ENCODE results near the gene GIGYF1. TPM values are rescaled to one million over a fixed set of nuclear protein-coding genes. Genes with fewer than 3 reads are reported as not detected.

Gene GIGYF1
- polyA plus RNA-seq, 1 donor, result 39.7 TPM

Other genes with a start within 250 kb of the GIGYF1 start
- 2.1 TPM for gene SPACDR, start 230.0 kb downstream of the GIGYF1 start, polyA plus RNA-seq (ENCODE audit: insufficient read length)
- 61.5 TPM for gene TSC22D4, start 215.0 kb downstream of the GIGYF1 start, polyA plus RNA-seq (ENCODE audit: insufficient read length)
- 2.2 TPM for gene NYAP1, start 210.3 kb downstream of the GIGYF1 start, polyA plus RNA-seq (ENCODE audit: insufficient read length)
- gene AGFG2, start 155.0 kb downstream of the GIGYF1 start, polyA plus RNA-seq (ENCODE audit: insufficient read length), result 15.6 TPM
- 3.5 TPM for gene SAP25, start 120.3 kb downstream of the GIGYF1 start, polyA plus RNA-seq (ENCODE audit: insufficient read length)
- gene LRCH4, start 108.1 kb downstream of the GIGYF1 start, polyA plus RNA-seq (ENCODE audit: insufficient read length), result 31.9 TPM
- gene FBXO24, start 107.9 kb downstream of the GIGYF1 start, polyA plus RNA-seq (ENCODE audit: insufficient read length), result 2.3 TPM
- gene PCOLCE, start 91.9 kb downstream of the GIGYF1 start, polyA plus RNA-seq (ENCODE audit: insufficient read length), result 255 TPM
- gene MOSPD3, start 81.7 kb downstream of the GIGYF1 start, polyA plus RNA-seq (ENCODE audit: insufficient read length), result 17.9 TPM
- gene TFR2, start 52.7 kb downstream of the GIGYF1 start, polyA plus RNA-seq (ENCODE audit: insufficient read length), result 1.3 TPM
- gene ACTL6B, start 37.8 kb downstream of the GIGYF1 start, polyA plus RNA-seq (ENCODE audit: insufficient read length), result not detected
- gene GNB2, start 20.5 kb downstream of the GIGYF1 start, polyA plus RNA-seq (ENCODE audit: insufficient read length), result 159 TPM
- 21.4 TPM for gene POP7, start 11.9 kb upstream of the GIGYF1 start, polyA plus RNA-seq (ENCODE audit: insufficient read length)
- gene EPO, start 26.2 kb upstream of the GIGYF1 start, polyA plus RNA-seq (ENCODE audit: insufficient read length), result not detected
- gene ZAN, start 39.3 kb upstream of the GIGYF1 start, polyA plus RNA-seq (ENCODE audit: insufficient read length), result not detected
- 47.2 TPM for gene EPHB4, start 133.3 kb upstream of the GIGYF1 start, polyA plus RNA-seq (ENCODE audit: insufficient read length)
- gene SLC12A9, start 158.5 kb upstream of the GIGYF1 start, polyA plus RNA-seq (ENCODE audit: insufficient read length), result 23.5 TPM
- 41.1 TPM for gene TRIP6, start 173.1 kb upstream of the GIGYF1 start, polyA plus RNA-seq (ENCODE audit: insufficient read length)
- gene SRRT, start 180.9 kb upstream of the GIGYF1 start, polyA plus RNA-seq (ENCODE audit: insufficient read length), result 94.3 TPM
- gene UFSP1, start 195.5 kb upstream of the GIGYF1 start, polyA plus RNA-seq (ENCODE audit: insufficient read length), result 2.8 TPM
- 82.8 TPM for gene ACHE, start 201.6 kb upstream of the GIGYF1 start, polyA plus RNA-seq (ENCODE audit: insufficient read length)

Data from hindlimb muscle (tissue), 1 donor.